ACC112 (cell line): ENCODE measurements around the gene CLPTM1L.

Experiments used
- H2AFZ ChIP-seq: fragments of 200-600 bp; sonication (generic); one replicate; pipeline ENCODE4 v1.6.0; 2017; ENCODE audit warnings: antibody characterized with exemption, low read length; ENCODE audit not compliant: unreplicated experiment
- H3K27ac ChIP-seq: fragments of 200-600 bp; sonication (generic); 2 replicates; pipeline ENCODE4 v1.5.1; 2014; ENCODE audit warnings: low read depth, mild to moderate bottlenecking, antibody characterized with exemption, low read length, moderate library complexity
- H3K27me3 ChIP-seq: fragments of 200-600 bp; sonication (generic); 2 replicates; pipeline ENCODE4 v1.6.1; 2014; ENCODE audit warnings: mild to moderate bottlenecking, antibody characterized with exemption, low read length, moderate library complexity, mixed read lengths; ENCODE audit not compliant: insufficient read depth
- H3K36me3 ChIP-seq: fragments of 200-600 bp; sonication (generic); 2 replicates; pipeline ENCODE4 v1.6.1; 2016; ENCODE audit warnings: mild to moderate bottlenecking, antibody characterized with exemption, low read length, moderate library complexity, mixed read lengths; ENCODE audit not compliant: insufficient read depth
- H3K4me1 ChIP-seq: fragments of 200-600 bp; sonication (generic); one replicate; pipeline ENCODE4 v1.6.1; 2016; ENCODE audit warnings: low read length, mixed read lengths; ENCODE audit not compliant: insufficient read depth, unreplicated experiment, control insufficient read depth
- H3K4me3 ChIP-seq: fragments of 200-600 bp; sonication (generic); 2 replicates; pipeline ENCODE4 v1.5.1; 2014; ENCODE audit warnings: mild to moderate bottlenecking, low read depth, low read length
- H3K79me2 ChIP-seq: fragments of 200-600 bp; sonication (generic); one replicate; pipeline ENCODE4 v1.6.0; 2016; ENCODE audit warnings: low read length; ENCODE audit not compliant: control insufficient read depth, unreplicated experiment, insufficient read depth

CLPTM1L gene

GRCh38 chr5:1270426-1270825 lies 74.5 kb downstream of the CLPTM1L start:
- no peaks in the 10 kb centered on the region for H3K36me3 ChIP-seq
- H3K4me1 ChIP-seq = no peaks in the 10 kb centered on the region
- no peaks in the 10 kb centered on the region for H3K27me3 ChIP-seq
- no peaks in the 10 kb centered on the region for H3K79me2 ChIP-seq
- no peak overlapping the region for H3K27ac ChIP-seq
- H3K4me3 ChIP-seq = no peak overlapping the region
- no peak overlapping the region for H2AFZ ChIP-seq

DNA sequence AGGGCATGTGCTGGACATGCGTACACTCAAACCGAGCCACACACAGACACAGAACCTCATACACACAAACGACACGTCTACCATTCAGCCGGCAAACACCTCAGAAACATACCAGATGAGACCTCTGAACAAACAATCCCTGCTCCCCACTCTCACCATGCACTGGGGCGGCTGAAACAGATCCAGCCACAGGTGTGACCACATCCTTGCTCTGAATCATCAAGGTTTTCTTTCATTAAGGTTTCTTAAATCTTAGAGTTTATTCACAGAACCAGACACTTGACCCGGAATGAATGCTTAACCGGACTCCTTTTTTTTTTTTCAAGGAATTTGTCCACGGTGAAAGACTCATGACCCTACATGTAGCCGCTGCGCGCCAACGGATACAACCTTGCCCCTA lies 76.2 kb downstream of the CLPTM1L start:
- H3K79me2 ChIP-seq = no peaks in the 10 kb centered on the region
- no peaks in the 10 kb centered on the region for H3K36me3 ChIP-seq
- no peak overlapping the region for H3K27ac ChIP-seq
- no peak overlapping the region for H2AFZ ChIP-seq
- H3K27me3 ChIP-seq = no peaks in the 10 kb centered on the region
- H3K4me3 ChIP-seq = no peak overlapping the region
- no peaks in the 10 kb centered on the region for H3K4me1 ChIP-seq

DNA sequence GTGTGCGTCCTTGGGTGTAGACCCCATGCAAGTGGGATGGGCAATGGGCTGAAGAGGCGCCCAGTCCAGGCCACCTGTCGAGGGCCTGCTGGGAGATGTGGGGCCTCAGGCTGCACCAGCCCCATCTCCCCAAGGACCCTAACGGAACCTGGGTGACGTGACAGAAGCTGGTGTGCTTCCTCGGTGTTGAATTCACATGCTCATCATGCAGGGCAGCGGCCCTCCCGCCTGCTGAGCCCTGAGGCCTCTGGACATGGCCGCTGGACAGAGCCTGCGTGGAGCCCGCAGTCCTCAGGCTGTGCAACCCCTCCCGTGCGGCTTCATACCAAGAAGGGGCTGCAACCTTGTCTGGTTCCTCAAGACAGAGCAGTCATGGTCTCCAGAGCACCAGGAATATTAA lies 76.8 kb downstream of the CLPTM1L start:
- no peaks in the 10 kb centered on the region for H3K27me3 ChIP-seq
- H3K79me2 ChIP-seq = no peaks in the 10 kb centered on the region
- no peak overlapping the region for H2AFZ ChIP-seq
- H3K27ac ChIP-seq = no peak overlapping the region
- no peak overlapping the region for H3K4me3 ChIP-seq
- no peaks in the 10 kb centered on the region for H3K4me1 ChIP-seq
- no peaks in the 10 kb centered on the region for H3K36me3 ChIP-seq
